Vagina (tissue), 2 donors: ENCODE measurements around the gene SUPT4H1.

Experiments
- CTCF ChIP-seq, 3 experiments: fragments of 450-650 bp in 2 of 3; fragments of 200-600 bp in 1 of 3; sonication (generic) in 1 of 3; IDR thresholded peaks; one replicate each; pipeline ENCODE4 v1.5.1; 2017 to 2019; ENCODE audit warnings: antibody characterized with exemption in 3 of 3, mild to moderate bottlenecking in 2 of 3, moderate library complexity in 2 of 3
- POLR2AphosphoS5 ChIP-seq, 2 donors: sonication (generic); formaldehyde crosslinking; IDR thresholded peaks; one replicate each; pipeline ENCODE4 v1.9.0; 2017; ENCODE audit warnings: antibody characterized with exemption in 2 of 2, mild to moderate bottlenecking in 2 of 2, low read depth in 1 of 2; ENCODE audit not compliant: insufficient read depth in 1 of 2

- peak in 1 of 2 donors; percentile 43 for TF ChIP-seq POLR2AphosphoS5 (IDR thresholded peaks at IDR 0.05; ENCODE audit: insufficient read depth in 1 of 2, low read depth in 1 of 2)
- TF ChIP-seq CTCF (IDR thresholded peaks at IDR 0.05), result no peak
Measured at GRCh38 chr17:58377093-58377601, 25.1 kb upstream of the SUPT4H1 start.
